Measurements from ENCODE around the gene USP54.

DNA sequence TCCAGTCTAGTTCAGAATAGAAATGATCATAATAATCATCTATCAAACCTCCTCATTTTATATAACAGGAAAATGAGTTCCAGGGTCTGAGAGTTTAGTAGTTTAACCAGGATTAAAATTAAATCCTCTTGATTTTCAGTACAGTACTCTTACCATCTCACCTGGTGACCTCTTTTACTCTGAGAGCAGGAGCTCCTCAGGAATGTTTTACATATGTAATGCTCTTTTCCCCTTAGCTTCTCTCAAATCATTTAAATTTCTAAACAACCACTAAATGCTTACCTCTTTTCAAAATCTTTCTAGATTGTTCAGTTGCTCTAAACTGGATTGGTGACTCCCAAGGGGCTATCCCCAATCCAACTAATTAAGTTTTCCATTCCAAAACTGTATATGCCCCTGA is 85.1 kb downstream of the USP54 start:
- TF ChIP-seq CTCF (tag by site-specific recombination; IDR thresholded peaks at IDR 0.05) (no peak), ZNF10 (tag by site-specific recombination; IDR thresholded peaks at IDR 0.05) (no peak)

All from HEK293 (cell line).